ENCODE results near the gene PRKN. TPM values are rescaled to one million over a fixed set of nuclear protein-coding genes. Genes with fewer than 3 reads are reported as not detected.

Gene PRKN
- total RNA-seq, 1 donor from 2014 or later = 4.9 TPM

- TF ChIP-seq CTCF (IDR thresholded peaks at IDR 0.05) (no peak), POLR2A (IDR thresholded peaks at IDR 0.05) (no peak), POLR2AphosphoS5 (IDR thresholded peaks at IDR 0.05; ENCODE audit: insufficient read depth in 1 of 2, low read depth in 1 of 2) (no peak)
- intact Hi-C loops (cut with DNase I) = no loop called here
- no peaks in the 10 kb centered on the region for H3K4me1 ChIP-seq
- no peak overlapping the region for H3K27ac ChIP-seq
- no peak overlapping the region for H3K4me3 ChIP-seq
- H3K36me3 ChIP-seq = no peaks in the 10 kb centered on the region
- no peak for DNase-seq (ENCODE audit: extremely low spot score in 2 of 2)
- no peaks in the 10 kb centered on the region for H3K9me3 ChIP-seq
- no peaks in the 10 kb centered on the region for H3K27me3 ChIP-seq
Observed at GRCh38 chr6:162770955-162771354, 43.4 kb upstream of the PRKN start.

- no peak for DNase-seq (ENCODE audit: extremely low spot score in 2 of 2)
- H3K9me3 ChIP-seq = no peaks in the 10 kb centered on the region
- no peaks in the 10 kb centered on the region for H3K4me1 ChIP-seq
- no peaks in the 10 kb centered on the region for H3K36me3 ChIP-seq
- intact Hi-C loops (cut with DNase I) = no loop called here
- TF ChIP-seq POLR2A (IDR thresholded peaks at IDR 0.05) = no peak
- TF ChIP-seq POLR2AphosphoS5 (IDR thresholded peaks at IDR 0.05; ENCODE audit: insufficient read depth in 1 of 2, low read depth in 1 of 2) = no peak
- no peak for TF ChIP-seq CTCF (IDR thresholded peaks at IDR 0.05)
- H3K27ac ChIP-seq = no peak overlapping the region
- H3K27me3 ChIP-seq = no peaks in the 10 kb centered on the region
- no peak overlapping the region for H3K4me3 ChIP-seq
Observed at GRCh38 chr6:162770136-162770535, 42.6 kb upstream of the PRKN start.

- Histone ChIP-seq H3K4me3 (no peak overlapping the region), H3K36me3 (no peaks in the 10 kb centered on the region), H3K4me1 (no peaks in the 10 kb centered on the region), H3K9me3 (no peaks in the 10 kb centered on the region), H3K27me3 (no peaks in the 10 kb centered on the region), H3K27ac (no peak overlapping the region)
- intact Hi-C loops (cut with DNase I) = no loop called here
- no peak for DNase-seq (ENCODE audit: extremely low spot score in 2 of 2)
- TF ChIP-seq CTCF (IDR thresholded peaks at IDR 0.05) (no peak), POLR2AphosphoS5 (IDR thresholded peaks at IDR 0.05; ENCODE audit: insufficient read depth in 1 of 2, low read depth in 1 of 2) (no peak)
Observed at GRCh38 chr6:162753775-162754174, 26.2 kb upstream of the PRKN start.

GRCh38 chr6:162751211-162751859 is 23.8 kb upstream of the PRKN start:
- no peak for DNase-seq (ENCODE audit: extremely low spot score in 2 of 2)
- H3K27me3 ChIP-seq = no peaks in the 10 kb centered on the region
- H3K36me3 ChIP-seq = no peaks in the 10 kb centered on the region
- no peaks in the 10 kb centered on the region for H3K9me3 ChIP-seq
- H3K27ac ChIP-seq = no peak overlapping the region
- H3K4me3 ChIP-seq = no peak overlapping the region
- TF ChIP-seq CTCF (IDR thresholded peaks at IDR 0.05) = no peak
- intact Hi-C loops (cut with DNase I) = no loop called here
- H3K4me1 ChIP-seq = no peaks in the 10 kb centered on the region

GRCh38 chr6:162750776-162751175 is 23.2 kb upstream of the PRKN start:
- DNase-seq (ENCODE audit: extremely low spot score in 2 of 2) = no peak
- Histone ChIP-seq H3K4me1 (no peaks in the 10 kb centered on the region), H3K27ac (no peak overlapping the region), H3K27me3 (no peaks in the 10 kb centered on the region), H3K4me3 (no peak overlapping the region), H3K9me3 (no peaks in the 10 kb centered on the region), H3K36me3 (no peaks in the 10 kb centered on the region)
- intact Hi-C loops (cut with DNase I) = no loop called here
- TF ChIP-seq CTCF (IDR thresholded peaks at IDR 0.05) (no peak), POLR2AphosphoS5 (IDR thresholded peaks at IDR 0.05; ENCODE audit: insufficient read depth in 1 of 2, low read depth in 1 of 2) (no peak), POLR2A (IDR thresholded peaks at IDR 0.05) (no peak)
